NK-92 (cell line): Measurements from ENCODE around the gene RRAD.
"Not testable (repeated sequence)": the region's sequence is repeated elsewhere in the genome, so short reads cannot be mapped to it uniquely, and the experiment has no call there.

Experiments
- DNase-seq: peaks from one replicate; lab custom pipeline; 2025; ENCODE audit not compliant: unreplicated experiment; lab: John Stamatoyannopoulos, UW

Gene RRAD

GRCh38 chr16:66900721-66901441 is 24.5 kb downstream of the RRAD start:
- no peak for DNase-seq

GRCh38 chr16:66899945-66900710 is 25.2 kb downstream of the RRAD start:
- no peak for DNase-seq

GRCh38 chr16:66899310-66899944 is 25.9 kb downstream of the RRAD start:
- DNase-seq, result no peak

- no peak for DNase-seq
Measured at GRCh38 chr16:66898933-66899309, 26.4 kb downstream of the RRAD start.

GRCh38 chr16:66898207-66898606 is 27.1 kb downstream of the RRAD start:
- no peak for DNase-seq

- not testable (repeated sequence) for DNase-seq
Measured at GRCh38 chr16:66896682-66897081, 28.7 kb downstream of the RRAD start.

- DNase-seq, result no peak
Measured at GRCh38 chr16:66895999-66896398, 29.3 kb downstream of the RRAD start.

GRCh38 chr16:66895689-66895979 is 29.7 kb downstream of the RRAD start:
- no peak for DNase-seq

GRCh38 chr16:66894948-66895688 is 30.2 kb downstream of the RRAD start:
- DNase-seq, result no peak

GRCh38 chr16:66894055-66894454 is 31.3 kb downstream of the RRAD start:
- no peak for DNase-seq

GRCh38 chr16:66891797-66892196 is 33.5 kb downstream of the RRAD start:
- DNase-seq, result no peak

- no peak for DNase-seq
Measured at GRCh38 chr16:66891360-66891759, 34.0 kb downstream of the RRAD start.

- no peak for DNase-seq
Measured at GRCh38 chr16:66890799-66891198, 34.5 kb downstream of the RRAD start.

- no peak for DNase-seq
Measured at GRCh38 chr16:66889622-66890021, 35.7 kb downstream of the RRAD start.

- no peak for DNase-seq
Measured at GRCh38 chr16:66888647-66889615, 36.4 kb downstream of the RRAD start.

GRCh38 chr16:66886914-66887313 is 38.4 kb downstream of the RRAD start:
- no peak for DNase-seq

- DNase-seq, result no peak
Measured at GRCh38 chr16:66886321-66886720, 39.0 kb downstream of the RRAD start.

- DNase-seq, result no peak
Measured at GRCh38 chr16:66885491-66885890, 39.8 kb downstream of the RRAD start.

- DNase-seq, result no peak
Measured at GRCh38 chr16:66882702-66883101, 42.6 kb downstream of the RRAD start.

- no peak for DNase-seq
Measured at GRCh38 chr16:66881964-66882508, 43.3 kb downstream of the RRAD start.
